Body of pancreas (tissue), 4 donors: ENCODE data around the gene PGS1. TPM values are rescaled to one million over a fixed set of nuclear protein-coding genes. Genes with fewer than 3 reads are reported as not detected.

Experiments used
- ATAC-seq: fragments of 150-250 bp; one replicate; pipeline ENCODE4 v1.9.1; 2016
- DNase-seq, 4 donors: peaks; one replicate each; pipeline ENCODE4 v3.0.0-alpha.2; 2019
- H3K27ac ChIP-seq, 4 donors: fragments of 200-600 bp; sonication (generic); 1 replicate in 3 of 4; 2 replicates in 1 of 4; pipeline versions ENCODE4 v1.5.1 to v1.6.1; 2016 to 2019; ENCODE audit warnings: mild to moderate bottlenecking in 1 of 4, mixed read lengths in 1 of 4, moderate library complexity in 1 of 4
- H3K27me3 ChIP-seq, 2 donors: fragments of 200-600 bp; sonication (generic); one replicate each; pipeline ENCODE4 v1.6.0; 2016; ENCODE audit warnings: mild to moderate bottlenecking in 1 of 2
- H3K36me3 ChIP-seq, 2 donors: fragments of 200-600 bp; sonication (generic); replicated peaks in 1 of 2; 2 replicates each; pipeline ENCODE4 v1.5.1; 2016; ENCODE audit warnings: low read depth in 2 of 2; ENCODE audit not compliant: insufficient read depth in 1 of 2
- H3K4me1 ChIP-seq: fragments of 200-600 bp; sonication (generic); one replicate; pipeline ENCODE4 v1.6.0; 2016
- H3K4me3 ChIP-seq, 2 donors: fragments of 200-600 bp; sonication (generic); 1 replicate in 1 of 2; 2 replicates in 1 of 2; pipeline ENCODE4 v1.5.1; 2016 to 2019
- H3K9me3 ChIP-seq, 3 donors: fragments of 200-600 bp; sonication (generic); 1 replicate in 2 of 3; 2 replicates in 1 of 3; pipeline ENCODE4 v1.5.1; 2016
- POLR2A ChIP-seq, 3 donors: fragments of 450-650 bp; IDR thresholded peaks; one replicate each; pipeline ENCODE4 v1.6.1; 2016; ENCODE audit warnings: antibody characterized with exemption in 3 of 3, mild to moderate bottlenecking in 2 of 3
- WGBS, 2 donors: methylation state at CpG; one replicate each; pipeline ENCODE4 v1.1.5; 2017; 5-methylcytosine and 5-hydroxymethylcytosine counted together
- intact Hi-C: fragments of 100-400 bp; cut with DNase I; formaldehyde crosslinking; loops from one replicate; pipeline ENCODE4 v1.15.1; 2023
- total RNA-seq, 2 donors: library from RNA; depleted of rRNA; stranded (reverse); fragments of >200 nt; gene quantifications; one replicate each; pipeline ENCODE4 v1.1.0, GENCODE V29; 2016
- TF ChIP-seq, protein P1 (sequence below), 7 experiments: fragments of 450-650 bp in 4 of 7; fragments of 200-600 bp in 3 of 7; sonication (generic) in 3 of 7; IDR thresholded peaks; one replicate each; pipeline ENCODE4 v1.5.1; 2016 to 2019; ENCODE audit warnings: antibody characterized with exemption in 7 of 7

The PGS1 gene
- total RNA-seq, 2 donors from 2014 or later = 17.1 to 30.4 TPM

DNA sequence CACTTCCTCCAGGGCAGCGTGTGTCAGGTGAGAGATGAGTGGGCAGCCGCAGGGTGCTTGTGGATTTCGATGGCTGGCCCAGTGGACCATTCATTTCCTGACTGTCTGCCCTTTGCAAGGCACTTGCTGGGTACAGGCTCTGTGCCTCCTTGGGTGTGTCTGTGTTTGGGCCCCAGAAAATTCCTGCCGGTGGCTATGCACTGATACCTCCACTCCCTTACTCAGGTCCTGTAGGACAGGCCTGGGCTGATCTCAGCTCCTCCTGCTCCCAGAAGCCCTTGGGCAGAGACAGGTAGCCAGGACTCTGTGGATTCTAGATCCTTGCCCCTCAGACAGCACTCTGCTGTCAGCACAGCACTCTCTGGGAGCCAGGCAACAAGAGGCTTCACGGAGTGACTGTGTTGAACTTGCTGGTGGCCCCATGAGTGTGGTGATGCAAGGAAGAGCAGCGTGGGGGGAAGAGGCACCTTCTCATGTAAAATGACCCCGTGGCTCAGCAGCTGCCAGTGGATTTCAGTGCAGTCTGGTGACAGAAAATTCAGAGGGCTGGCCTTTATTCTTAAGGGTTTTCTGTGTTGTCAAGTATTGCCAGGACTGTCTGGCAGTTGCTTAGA, 29.0 kb downstream of the PGS1 start:
- Histone ChIP-seq H3K36me3 (peaks cover 6 to 12% of the 10 kb centered on the region in 2 donors), H3K27me3 (no peaks in the 10 kb centered on the region), H3K4me1 (peaks cover 24% of the 10 kb centered on the region), H3K27ac (no peak overlapping the region), H3K4me3 (no peak overlapping the region), H3K9me3 (no peaks in the 10 kb centered on the region)
- TF ChIP-seq, protein P1, sequence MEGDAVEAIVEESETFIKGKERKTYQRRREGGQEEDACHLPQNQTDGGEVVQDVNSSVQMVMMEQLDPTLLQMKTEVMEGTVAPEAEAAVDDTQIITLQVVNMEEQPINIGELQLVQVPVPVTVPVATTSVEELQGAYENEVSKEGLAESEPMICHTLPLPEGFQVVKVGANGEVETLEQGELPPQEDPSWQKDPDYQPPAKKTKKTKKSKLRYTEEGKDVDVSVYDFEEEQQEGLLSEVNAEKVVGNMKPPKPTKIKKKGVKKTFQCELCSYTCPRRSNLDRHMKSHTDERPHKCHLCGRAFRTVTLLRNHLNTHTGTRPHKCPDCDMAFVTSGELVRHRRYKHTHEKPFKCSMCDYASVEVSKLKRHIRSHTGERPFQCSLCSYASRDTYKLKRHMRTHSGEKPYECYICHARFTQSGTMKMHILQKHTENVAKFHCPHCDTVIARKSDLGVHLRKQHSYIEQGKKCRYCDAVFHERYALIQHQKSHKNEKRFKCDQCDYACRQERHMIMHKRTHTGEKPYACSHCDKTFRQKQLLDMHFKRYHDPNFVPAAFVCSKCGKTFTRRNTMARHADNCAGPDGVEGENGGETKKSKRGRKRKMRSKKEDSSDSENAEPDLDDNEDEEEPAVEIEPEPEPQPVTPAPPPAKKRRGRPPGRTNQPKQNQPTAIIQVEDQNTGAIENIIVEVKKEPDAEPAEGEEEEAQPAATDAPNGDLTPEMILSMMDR (IDR thresholded peaks at IDR 0.05) = no peak
- TF ChIP-seq POLR2A (IDR thresholded peaks at IDR 0.05) = no peak
- intact Hi-C loops = no loop called here
- DNase-seq (peak in 2 of 4 donors; percentile 40 to 51), ATAC-seq (no peak)
- WGBS, 2 donors = 88 to 93% methylated on average over 4 to 7 of the region's 7 CpGs

DNA sequence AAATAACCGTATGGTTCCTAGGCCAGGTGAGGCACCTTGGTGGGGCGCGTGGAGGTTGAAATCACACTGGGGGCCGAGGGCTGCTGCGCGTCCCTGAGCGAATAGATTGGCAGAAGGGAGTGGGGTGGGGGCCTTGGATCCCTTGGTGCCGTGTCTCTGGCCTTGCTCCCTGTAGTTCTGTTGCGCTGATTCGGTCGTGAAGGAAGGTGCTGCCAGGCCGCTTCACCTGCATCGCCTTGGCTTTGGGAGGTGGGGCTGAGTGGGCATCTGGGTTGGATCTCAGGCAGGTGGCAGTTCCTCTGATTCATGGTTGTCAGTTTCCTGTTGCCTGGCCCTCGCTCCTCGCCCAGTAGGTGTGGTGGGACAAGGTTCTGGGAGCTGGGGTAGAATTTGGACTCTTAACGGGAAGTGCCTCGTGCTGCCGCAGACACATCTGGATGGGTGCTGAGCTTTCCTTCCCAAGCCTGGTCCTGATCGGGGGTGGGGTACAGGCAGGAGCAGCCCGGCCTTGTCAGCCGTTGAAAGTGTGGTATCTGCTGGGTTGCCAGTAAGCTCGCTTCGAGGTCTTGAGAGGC, 30.1 kb downstream of the PGS1 start:
- intact Hi-C loops = no loop called here
- peaks cover 3 to 7% of the 10 kb centered on the region in 2 donors for H3K36me3 ChIP-seq
- TF ChIP-seq, protein P1 (IDR thresholded peaks at IDR 0.05) = no peak
- no peak for TF ChIP-seq POLR2A (IDR thresholded peaks at IDR 0.05)
- no peaks in the 10 kb centered on the region for H3K27me3 ChIP-seq
- ATAC-seq = no peak
- H3K4me1 ChIP-seq = peaks cover 24% of the 10 kb centered on the region
- WGBS, 2 donors = 69 to 94% methylated on average over 5 to 23 of the region's 23 CpGs
- DNase-seq = no peak
- H3K4me3 ChIP-seq = no peak overlapping the region
- peak overlapping the region in 3 of 4 donors; percentile 30 to 45 (median 44) for H3K27ac ChIP-seq
- H3K9me3 ChIP-seq = no peaks in the 10 kb centered on the region

DNA sequence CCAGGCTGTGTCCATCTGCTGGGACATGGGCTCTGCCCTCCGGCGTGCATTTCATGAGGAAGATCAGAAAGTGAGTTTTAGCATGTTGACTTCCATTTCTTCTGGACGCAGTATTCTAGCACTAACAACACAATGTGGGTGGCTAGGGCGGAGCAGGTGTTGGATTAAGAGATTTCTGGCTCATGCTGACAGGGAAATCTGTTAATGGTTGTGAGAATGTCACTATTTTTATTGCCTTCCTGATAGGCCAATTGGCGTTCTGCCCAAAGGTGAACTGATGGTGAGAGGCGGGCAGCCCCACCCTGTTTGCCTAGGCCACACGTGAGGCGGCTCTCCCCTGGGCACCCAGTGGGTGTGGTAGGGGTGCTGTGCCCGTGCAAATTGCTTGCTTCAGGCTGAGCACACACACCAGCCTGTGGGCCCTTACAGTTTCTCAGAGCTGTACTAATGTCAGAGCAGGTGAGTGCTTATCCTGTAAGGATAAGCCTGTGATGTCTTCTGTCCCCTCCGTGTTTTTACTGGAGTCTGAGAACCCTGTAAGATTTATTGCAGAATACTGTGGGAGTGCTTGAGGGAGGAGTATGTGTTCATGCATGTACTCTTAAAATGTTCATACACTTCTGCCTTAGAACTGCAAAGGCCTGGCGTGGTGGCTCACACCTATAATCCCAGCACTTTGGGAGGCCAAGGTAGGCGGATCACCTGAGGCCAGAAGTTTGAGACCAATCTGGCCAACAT, 30.9 kb downstream of the PGS1 start:
- peak; percentile 70 to 86 (median 84) for DNase-seq
- peak; percentile 74 for ATAC-seq
- WGBS, 2 donors = 30 to 37% methylated on average over 11 to 12 of the region's 12 CpGs
- H3K27ac ChIP-seq = peak overlapping the region; percentile 10 to 45 (median 37)
- H3K27me3 ChIP-seq = no peaks in the 10 kb centered on the region
- no peaks in the 10 kb centered on the region for H3K9me3 ChIP-seq
- peaks cover 24% of the 10 kb centered on the region for H3K4me1 ChIP-seq
- intact Hi-C loops = no loop called here
- H3K36me3 ChIP-seq = peaks cover 0 to 2% of the 10 kb centered on the region in 2 donors
- no peak overlapping the region for H3K4me3 ChIP-seq
- TF ChIP-seq, protein P1 (IDR thresholded peaks at IDR 0.05) = no peak
- TF ChIP-seq POLR2A (IDR thresholded peaks at IDR 0.05) = no peak

DNA sequence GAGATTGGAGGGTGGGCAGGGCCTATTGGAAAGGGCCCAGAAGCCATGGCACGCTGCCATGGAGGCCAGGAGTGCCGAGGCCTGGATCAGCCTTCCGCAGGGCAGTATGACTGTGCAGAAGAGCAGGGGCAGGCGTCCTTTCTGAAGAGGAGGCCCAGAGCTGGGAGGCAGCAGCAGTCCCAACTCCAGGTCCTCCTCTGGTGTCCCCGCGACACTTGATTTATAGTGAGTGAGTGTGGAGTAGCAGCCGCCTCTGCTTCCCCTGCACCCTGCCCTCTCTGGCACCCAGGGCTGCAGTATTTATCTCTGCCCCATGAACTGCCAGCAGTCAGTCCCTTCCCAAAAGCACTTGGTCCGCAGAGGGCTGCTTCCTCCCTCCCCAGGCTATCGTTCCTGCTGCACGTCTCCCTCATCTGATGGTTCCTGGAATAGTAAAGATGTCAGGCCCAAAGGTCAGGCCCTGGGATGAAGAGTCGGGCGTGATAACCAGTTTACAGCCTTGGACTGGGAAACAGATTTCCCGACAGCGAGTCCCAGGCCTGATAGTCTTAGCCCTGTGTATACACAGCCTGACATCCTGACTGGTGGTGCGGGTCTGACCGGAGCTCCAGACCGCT, 32.9 kb downstream of the PGS1 start:
- TF ChIP-seq POLR2A (IDR thresholded peaks at IDR 0.05) = no peak
- TF ChIP-seq, protein P1 (IDR thresholded peaks at IDR 0.05) = no peak
- intact Hi-C loops = no loop called here
- DNase-seq (no peak), ATAC-seq (no peak)
- H3K27ac ChIP-seq = no peak overlapping the region
- H3K4me3 ChIP-seq = no peak overlapping the region
- H3K4me1 ChIP-seq = peaks cover 27% of the 10 kb centered on the region
- H3K36me3 ChIP-seq = no peaks in the 10 kb centered on the region
- no peaks in the 10 kb centered on the region for H3K9me3 ChIP-seq
- no peaks in the 10 kb centered on the region for H3K27me3 ChIP-seq
- 85 to 89% methylated on average over 13 to 17 of the region's 17 CpGs for WGBS, 2 donors
